Hypothalamus (tissue), 51 donors: ENCODE data around the gene SFXN3.

ENCODE experiments used
- DNase-seq, 51 donors: peaks; one replicate each; lab custom pipeline; 2025; lab: John Stamatoyannopoulos, UW

SFXN3 gene, protein sequence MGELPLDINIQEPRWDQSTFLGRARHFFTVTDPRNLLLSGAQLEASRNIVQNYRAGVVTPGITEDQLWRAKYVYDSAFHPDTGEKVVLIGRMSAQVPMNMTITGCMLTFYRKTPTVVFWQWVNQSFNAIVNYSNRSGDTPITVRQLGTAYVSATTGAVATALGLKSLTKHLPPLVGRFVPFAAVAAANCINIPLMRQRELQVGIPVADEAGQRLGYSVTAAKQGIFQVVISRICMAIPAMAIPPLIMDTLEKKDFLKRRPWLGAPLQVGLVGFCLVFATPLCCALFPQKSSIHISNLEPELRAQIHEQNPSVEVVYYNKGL

DNA sequence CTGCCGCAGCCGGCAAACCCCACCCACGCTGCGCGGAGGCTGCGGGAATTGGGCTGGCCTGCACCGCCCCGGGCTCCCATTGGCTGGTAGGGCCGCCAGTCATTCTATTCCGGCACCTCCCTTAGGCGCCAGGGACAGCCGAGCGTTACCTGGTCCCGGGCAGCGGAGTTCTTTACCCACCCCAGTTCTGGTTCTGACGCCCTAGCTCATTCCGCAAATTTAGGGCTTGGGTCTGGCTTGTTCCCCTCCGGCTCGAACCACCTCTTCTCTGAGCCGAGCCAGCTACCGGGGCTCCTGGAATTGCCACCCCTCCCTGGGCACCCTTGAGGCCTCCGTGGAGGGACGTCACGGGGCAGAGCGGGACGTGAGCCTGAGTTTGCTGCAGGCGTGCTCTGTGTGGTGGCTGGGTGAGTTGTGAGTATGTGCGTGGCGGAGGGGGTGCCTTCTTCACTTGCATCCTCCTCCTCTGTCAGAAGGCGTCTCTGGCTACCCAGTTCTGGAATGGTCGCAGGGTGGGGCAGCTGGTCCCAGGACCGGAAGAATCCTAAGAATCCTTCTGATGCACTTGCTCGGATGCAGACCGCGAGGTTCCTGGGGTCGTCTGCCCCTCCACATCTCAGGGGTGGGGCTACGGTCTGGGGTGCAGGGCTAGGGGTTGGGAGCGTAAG, at the start of gene SFXN3, which contains the start of gene PDZD7:
Gene SFXN3, plus strand, starts transcription at position 107 of the 668 bp plus-strand sequence. CDS start 3,461 bp downstream, outside the sequence.
Gene PDZD7, minus strand, starts transcription at position 2 of the 668 bp plus-strand sequence. CDS start 910 bp downstream, outside the sequence.
- DNase-seq: peak; percentile 52 to 98 (median 91)

DNA sequence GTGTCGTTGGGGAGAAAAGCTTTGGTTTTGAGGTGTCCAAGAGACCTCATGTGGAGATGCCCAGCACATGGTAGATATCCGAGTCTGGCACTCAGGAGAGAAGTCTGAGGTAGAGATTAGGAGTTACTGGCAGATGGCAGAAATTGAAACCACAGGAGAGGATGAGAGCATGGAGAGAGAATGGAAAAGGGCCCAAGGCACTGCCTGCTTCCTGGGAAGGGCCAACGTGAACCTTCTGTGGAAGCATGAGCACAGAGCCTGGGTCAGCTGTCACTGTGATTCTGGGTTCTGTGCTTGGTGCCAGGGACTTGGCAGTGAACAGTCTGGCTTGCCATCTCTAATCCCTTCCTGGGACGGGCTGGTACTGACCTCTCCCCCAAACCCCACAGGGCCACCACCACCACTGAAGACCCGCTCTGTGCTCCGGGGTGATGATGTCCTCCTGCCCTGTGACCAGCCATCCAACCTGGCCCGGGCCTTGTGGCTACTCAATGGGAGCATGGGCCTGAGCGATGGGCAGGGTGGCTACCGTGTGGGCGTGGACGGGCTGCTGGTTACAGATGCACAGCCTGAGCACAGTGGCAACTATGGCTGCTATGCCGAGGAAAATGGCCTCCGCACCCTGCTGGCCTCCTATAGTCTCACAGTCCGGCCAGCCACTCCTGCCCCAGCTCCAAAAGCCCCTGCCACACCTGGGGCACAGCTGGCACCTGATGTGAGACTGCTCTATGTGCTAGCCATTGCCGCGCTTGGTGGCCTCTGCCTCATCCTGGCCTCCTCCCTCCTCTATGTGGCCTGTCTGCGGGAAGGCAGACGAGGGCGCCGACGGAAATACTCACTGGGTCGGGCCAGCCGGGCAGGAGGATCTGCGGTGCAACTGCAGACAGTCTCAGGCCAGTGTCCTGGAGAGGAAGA, 47.9 kb upstream of the SFXN3 start:
- peak in 1 of 51 donors; percentile 29 for DNase-seq

- no peak for DNase-seq
These were observed 47.0 kb upstream of the SFXN3 start for GRCh38 chr10:100983868-100984671.

DNA sequence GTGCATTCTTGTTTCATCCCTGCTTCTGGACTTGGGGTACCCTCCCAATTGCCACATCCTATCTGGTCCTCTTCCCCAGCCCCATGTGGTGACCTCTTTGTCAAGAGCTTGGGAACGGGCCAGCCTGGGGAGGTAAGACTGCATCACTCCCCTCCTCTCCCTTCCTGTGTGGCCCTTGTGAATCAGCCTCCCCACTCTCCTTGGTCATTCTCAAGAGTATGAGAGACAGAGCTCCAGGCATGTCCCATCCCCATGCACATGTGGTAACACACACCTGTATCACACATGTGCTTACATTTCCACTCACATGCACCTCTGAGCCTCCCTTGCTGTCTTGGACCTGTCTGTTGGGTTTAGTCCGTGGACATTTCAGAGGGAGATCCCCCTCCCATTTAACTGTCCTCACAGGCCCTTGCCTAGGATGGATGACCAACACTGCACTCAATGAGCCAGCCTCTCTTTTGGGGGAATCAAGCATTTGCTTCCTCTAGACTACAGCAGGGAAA, 46.3 kb upstream of the SFXN3 start:
- DNase-seq: no peak

GRCh38 chr10:100985336-100985735, 45.7 kb upstream of the SFXN3 start:
- no peak for DNase-seq

DNA sequence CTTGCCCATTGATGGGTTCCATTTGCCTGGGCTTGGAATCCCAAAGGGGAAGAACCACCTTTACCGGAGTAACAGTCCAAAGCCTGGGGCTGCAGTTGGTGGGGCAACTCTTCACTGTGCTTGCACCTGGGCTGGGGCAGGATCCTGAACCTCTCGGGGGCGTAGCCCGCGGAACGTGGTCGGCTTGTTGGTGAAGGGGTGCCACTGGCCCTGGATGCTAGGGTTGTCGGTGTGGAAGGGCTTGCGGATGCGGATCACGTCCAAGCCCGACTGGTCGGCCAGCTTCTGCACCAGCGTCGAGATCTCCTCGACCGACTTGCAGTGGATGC, 44.4 kb upstream of the SFXN3 start:
- no peak for DNase-seq

GRCh38 chr10:100986952-100987684, 43.9 kb upstream of the SFXN3 start, which contains the start of the genes MRPL43 and TWNK:
Gene MRPL43 (minus strand): TSS chr10:100987497. CDS start chr10:100987443, 54 bp downstream.
Gene TWNK (plus strand): TSS chr10:100987543. CDS start chr10:100988211, 668 bp downstream.
- DNase-seq: peak; percentile 40 to 91 (median 80)

- DNase-seq: no peak
These were observed 43.4 kb upstream of the SFXN3 start for GRCh38 chr10:100987685-100988049.

DNA sequence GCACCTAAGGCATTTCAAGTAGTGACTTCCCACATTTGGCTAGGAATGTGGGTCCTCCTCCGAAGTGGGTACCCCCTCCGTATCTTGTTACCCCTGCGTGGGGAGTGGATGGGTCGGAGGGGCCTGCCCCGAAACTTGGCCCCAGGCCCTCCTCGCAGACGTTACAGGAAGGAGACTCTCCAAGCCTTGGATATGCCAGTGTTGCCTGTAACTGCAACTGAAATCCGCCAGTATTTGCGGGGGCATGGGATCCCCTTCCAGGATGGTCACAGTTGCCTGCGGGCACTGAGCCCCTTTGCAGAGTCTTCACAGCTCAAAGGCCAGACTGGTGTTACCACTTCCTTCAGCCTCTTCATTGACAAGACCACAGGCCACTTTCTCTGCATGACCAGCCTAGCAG, 42.9 kb upstream of the SFXN3 start:
- DNase-seq: no peak

DNA sequence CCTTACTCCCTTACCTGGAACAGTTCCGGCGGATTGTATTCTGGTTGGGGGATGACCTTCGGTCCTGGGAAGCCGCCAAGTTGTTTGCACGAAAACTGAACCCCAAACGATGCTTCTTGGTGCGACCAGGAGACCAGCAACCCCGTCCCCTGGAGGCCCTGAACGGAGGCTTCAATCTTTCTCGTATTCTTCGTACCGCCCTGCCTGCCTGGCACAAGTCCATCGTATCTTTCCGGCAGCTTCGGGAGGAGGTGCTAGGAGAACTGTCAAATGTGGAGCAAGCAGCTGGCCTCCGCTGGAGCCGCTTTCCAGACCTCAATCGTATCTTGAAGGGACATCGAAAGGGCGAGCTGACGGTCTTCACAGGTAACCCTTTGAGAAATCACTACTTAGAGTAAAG, 41.9 kb upstream of the SFXN3 start:
- no peak for DNase-seq

DNA sequence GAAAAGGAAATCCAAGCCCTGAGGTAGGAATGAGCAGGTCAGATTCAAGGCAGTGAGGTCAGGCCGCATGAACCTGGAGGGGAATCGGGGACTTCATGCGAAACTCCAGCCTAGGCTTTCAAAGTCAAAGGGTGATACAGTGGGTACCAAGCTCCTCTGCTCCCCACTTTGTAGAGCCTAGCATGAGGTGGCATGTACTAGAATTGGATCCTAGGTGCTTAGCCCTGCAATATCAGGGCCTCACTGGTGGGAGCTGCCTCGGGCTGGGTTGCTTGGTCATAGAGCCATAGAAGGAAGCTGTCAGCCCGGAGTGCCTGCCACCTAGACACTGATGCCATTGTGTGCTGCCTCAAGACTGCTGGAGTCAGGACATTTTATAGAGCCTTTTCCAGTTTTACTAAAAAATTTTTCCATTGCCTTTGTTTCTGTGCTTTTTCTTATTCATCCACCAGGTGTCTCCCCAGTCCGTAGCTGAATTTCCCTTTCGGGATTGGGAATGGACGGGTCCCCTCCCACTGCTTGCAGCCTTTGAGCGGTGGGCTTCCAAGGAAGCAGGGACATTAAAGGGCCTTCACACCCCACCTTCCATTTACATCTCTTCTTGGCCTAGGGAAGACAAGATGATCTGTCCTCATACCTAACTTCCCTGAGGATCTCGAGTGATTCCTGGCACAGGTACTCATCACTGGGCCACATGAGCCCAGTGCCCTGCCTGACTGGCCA, 36.9 kb upstream of the SFXN3 start:
- peak in 24 of 51 donors; percentile 13 to 76 (median 42) for DNase-seq

DNA sequence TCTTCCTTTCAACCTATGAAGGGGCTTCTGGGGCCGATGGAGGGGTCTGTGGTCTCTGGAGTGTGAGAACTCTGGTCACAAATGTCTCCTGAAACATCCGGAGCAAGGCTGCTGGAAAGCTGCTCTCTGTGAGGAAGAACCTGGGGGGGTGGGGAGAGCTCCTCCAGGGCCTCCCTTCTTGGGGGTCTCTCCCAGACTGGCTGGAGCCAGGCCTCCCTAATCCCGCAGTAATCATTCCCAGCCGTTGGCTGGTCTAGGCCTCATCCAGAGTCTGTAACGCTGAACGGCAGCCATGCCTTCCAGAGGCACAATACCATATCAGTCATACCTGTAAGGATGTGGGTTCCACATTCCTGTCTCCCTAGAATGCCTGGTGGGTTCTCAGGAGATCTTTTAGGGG, 35.9 kb upstream of the SFXN3 start:
- DNase-seq: no peak

DNA sequence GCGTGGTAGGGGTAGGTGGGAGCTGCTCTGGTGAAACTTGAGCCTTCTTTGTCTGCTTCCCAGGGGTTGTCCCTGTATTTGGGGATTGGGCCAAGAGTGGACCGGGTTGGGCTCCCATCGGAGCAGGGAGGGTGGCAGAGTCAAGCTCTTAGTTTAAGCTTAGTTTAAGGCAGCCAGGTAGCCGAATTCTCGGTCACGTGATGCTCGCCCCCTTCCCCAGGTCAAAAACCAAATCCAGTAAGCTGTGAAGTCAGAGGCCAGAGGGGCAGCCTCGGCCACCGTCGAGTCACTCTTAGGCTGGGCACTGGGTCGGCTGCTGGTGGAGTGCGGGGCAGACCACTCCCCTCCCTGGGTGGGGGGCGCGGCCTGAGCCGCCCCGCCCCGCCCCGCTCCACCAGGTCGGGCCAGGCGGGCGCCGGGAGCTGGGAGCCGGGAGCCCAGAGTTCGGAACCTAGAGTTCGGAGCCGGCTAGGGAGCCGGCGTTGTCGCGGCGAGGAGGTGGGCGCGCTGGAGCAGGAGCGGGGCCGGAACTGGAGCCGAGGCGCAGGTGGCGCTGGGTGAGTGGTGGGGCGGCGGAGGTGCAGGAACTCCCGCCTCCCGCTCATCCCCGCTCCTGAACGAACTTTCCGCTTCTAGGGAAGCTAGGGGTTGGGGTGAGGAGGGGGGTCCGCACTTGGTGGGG, 34.2 kb upstream of the SFXN3 start:
- peak in 6 of 51 donors; percentile 12 to 45 (median 40) for DNase-seq

DNA sequence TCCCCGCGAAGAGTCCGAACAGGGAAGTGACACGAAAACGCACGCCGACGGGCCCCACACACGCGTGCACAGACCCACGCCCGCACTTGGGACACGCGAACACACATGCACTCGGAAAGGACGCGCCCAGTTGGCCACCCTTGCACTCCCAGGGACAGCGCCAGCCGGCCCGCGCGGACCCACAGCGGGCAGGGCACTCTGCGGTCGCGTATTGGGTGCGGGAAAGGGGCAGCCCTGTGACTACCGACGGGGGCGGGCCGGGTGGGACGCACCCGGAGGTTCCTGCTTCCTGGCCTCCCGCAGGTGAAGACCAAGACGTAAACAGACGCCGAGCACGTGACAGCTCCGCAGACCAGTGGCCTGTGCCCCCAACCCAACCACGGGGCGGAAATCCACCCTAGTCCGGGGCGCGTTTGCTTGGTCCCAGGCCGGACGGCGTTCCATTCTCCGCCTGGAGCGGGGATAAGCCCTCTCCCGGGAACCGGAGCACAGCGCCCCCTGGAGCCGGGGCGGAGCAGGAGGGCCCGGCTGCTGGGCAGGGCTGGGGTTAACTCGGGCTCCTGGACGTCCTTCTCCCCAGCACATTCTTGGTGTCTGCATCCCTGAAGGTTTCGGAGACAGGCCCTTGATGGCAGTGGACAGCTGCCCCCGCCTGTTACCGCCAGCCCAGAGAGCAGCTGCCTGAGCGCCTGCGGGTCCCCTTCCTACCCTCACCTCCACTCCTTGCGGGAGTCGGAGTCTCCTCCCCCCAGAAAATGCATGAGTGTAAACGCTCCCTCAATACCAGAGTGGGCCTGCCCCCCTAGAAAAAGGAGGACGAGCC, 33.5 kb upstream of the SFXN3 start:
- DNase-seq: peak in 42 of 51 donors; percentile 13 to 91 (median 67)

GRCh38 chr10:100998183-100998990, 32.6 kb upstream of the SFXN3 start:
- peak; percentile 41 to 94 (median 87) for DNase-seq
